ENCODE measurements around the gene NUP62CL. TPM values are rescaled to one million over a fixed set of nuclear protein-coding genes. Genes with fewer than 3 reads are reported as not detected.

NUP62CL gene
- total and polyA plus RNA-seq, 7 donors: 0.08 to 0.34 (median 0.18) TPM; not detected in 4

DNA sequence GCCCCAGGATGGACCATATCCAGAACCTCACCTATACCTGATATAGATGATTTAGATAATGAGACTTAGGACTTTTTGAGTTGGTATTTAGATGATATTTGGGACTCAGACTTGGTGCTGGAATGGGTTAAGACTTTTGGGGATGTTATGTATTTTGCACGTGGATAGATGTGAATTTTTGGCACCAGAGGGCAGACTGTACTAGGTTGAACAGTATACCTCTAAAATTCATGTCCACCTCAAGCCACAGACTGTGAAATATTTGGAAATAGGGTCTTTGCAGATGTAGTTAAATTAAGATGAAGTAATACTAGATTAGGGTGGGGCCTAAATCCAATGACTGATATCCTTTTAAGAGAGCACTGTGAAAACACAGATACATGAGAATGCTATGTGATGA is 103.3 kb downstream of the NUP62CL start:
- WGBS, 3 donors: 6 to 11% (median 7%) methylated on average over 1 of the region's 1 CpG
- no peak for DNase-seq
- intact Hi-C loops (cut with DNase I): no loop called here
- no peak overlapping the region for H3K27ac ChIP-seq
- H3K4me1 ChIP-seq: no peaks in the 10 kb centered on the region
- no peaks in the 10 kb centered on the region for H3K9me3 ChIP-seq
- TF ChIP-seq, protein P1, sequence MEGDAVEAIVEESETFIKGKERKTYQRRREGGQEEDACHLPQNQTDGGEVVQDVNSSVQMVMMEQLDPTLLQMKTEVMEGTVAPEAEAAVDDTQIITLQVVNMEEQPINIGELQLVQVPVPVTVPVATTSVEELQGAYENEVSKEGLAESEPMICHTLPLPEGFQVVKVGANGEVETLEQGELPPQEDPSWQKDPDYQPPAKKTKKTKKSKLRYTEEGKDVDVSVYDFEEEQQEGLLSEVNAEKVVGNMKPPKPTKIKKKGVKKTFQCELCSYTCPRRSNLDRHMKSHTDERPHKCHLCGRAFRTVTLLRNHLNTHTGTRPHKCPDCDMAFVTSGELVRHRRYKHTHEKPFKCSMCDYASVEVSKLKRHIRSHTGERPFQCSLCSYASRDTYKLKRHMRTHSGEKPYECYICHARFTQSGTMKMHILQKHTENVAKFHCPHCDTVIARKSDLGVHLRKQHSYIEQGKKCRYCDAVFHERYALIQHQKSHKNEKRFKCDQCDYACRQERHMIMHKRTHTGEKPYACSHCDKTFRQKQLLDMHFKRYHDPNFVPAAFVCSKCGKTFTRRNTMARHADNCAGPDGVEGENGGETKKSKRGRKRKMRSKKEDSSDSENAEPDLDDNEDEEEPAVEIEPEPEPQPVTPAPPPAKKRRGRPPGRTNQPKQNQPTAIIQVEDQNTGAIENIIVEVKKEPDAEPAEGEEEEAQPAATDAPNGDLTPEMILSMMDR (IDR thresholded peaks at IDR 0.05): no peak
- no peak overlapping the region for H3K4me3 ChIP-seq
- H3K36me3 ChIP-seq (ENCODE audit: insufficient read depth in 1 of 2, low read depth in 1 of 2): peaks cover 0 to 4% of the 10 kb centered on the region in 2 donors
- ATAC-seq: no peak
- H3K27me3 ChIP-seq (ENCODE audit: insufficient read depth in 3 of 3, low read length in 2 of 3): no peaks in the 10 kb centered on the region

DNA sequence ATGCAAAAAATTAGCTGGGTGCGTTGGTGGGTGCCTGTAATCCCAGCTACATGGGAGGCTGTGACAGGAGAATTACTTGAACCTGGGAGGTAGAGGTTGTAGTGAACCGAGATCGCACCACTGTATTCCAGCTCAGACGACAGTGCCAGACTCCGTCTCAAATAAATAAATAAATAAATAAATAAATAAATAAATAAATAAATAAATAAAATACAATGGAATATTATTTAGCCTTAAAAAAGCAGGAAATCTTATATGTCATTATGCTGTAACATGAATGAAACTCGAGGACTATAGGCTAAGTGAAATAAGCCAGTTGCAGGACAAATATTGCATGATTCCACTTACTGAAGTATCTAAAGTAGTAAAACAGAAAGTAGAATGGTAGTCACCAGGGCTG is 130.1 kb downstream of the NUP62CL start:
- H3K36me3 ChIP-seq (ENCODE audit: insufficient read depth in 1 of 2, low read depth in 1 of 2): peaks cover 0 to 3% of the 10 kb centered on the region in 2 donors
- no peak for DNase-seq
- ATAC-seq: no peak
- intact Hi-C loops (cut with DNase I): no loop called here
- no peaks in the 10 kb centered on the region for H3K4me1 ChIP-seq
- 89 to 99% (median 97%) methylated on average over 6 of the region's 6 CpGs for WGBS, 3 donors
- peaks cover 44% of the 10 kb centered on the region for H3K9me3 ChIP-seq
- H3K27ac ChIP-seq: no peak overlapping the region
- H3K4me3 ChIP-seq: no peak overlapping the region
- TF ChIP-seq, protein P1 (IDR thresholded peaks at IDR 0.05): no peak
- no peaks in the 10 kb centered on the region for H3K27me3 ChIP-seq (ENCODE audit: insufficient read depth in 3 of 3, low read length in 2 of 3)

Other genes with a start within 250 kb of the NUP62CL start
- gene MORC4, start 206.2 kb downstream of the NUP62CL start, total RNA-seq: 10 to 100 TPM in 2 of 4 donors, 1 to 10 TPM in 2; 7.9 to 17.1 (median 11.0) TPM
- 1 to 10 TPM; 2.1 to 7.5 (median 3.9) TPM for gene MORC4, start 206.2 kb downstream of the NUP62CL start, polyA plus RNA-seq
- gene RBM41, start 87.6 kb downstream of the NUP62CL start, total RNA-seq: 10 to 100 TPM; 10.4 to 14.6 (median 14.0) TPM
- gene RBM41, start 87.6 kb downstream of the NUP62CL start, polyA plus RNA-seq: 10 to 100 TPM in 1 of 3 donors, 1 to 10 TPM in 2; 2.2 to 19.1 (median 5.6) TPM
- not detected for gene DNAAF6, start 178 bp upstream of the NUP62CL start, total RNA-seq
- gene DNAAF6, start 178 bp upstream of the NUP62CL start, polyA plus RNA-seq: not detected
- gene FRMPD3, start 243.2 kb upstream of the NUP62CL start, total RNA-seq: under 1 TPM in 1 of 4 donors, not detected in 3; 0.02 TPM
- gene FRMPD3, start 243.2 kb upstream of the NUP62CL start, polyA plus RNA-seq: under 1 TPM in 1 of 3 donors, not detected in 2; 0.01 TPM

Measured in psoas muscle (tissue), 8 donors.